Subcutaneous adipose tissue (tissue), 4 donors: ENCODE results near the gene TXNRD2. TPM values are rescaled to one million over a fixed set of nuclear protein-coding genes. Genes with fewer than 3 reads are reported as not detected.

Experiments used
- total RNA-seq, 4 donors: library from RNA; depleted of rRNA; stranded (reverse); fragments of >200 nt; gene quantifications; one replicate each; pipeline ENCODE4 v1.1.0, GENCODE V29; 2016
- TF ChIP-seq, protein P1 (sequence below): fragments of 450-650 bp; IDR thresholded peaks from one replicate; pipeline ENCODE4 v1.5.1; 2016; ENCODE audit warnings: low read depth, mild to moderate bottlenecking, control low read depth, antibody characterized with exemption, moderate library complexity

Gene TXNRD2
- total RNA-seq, 4 donors from 2014 or later: 11.1 to 28.4 (median 15.8) TPM

DNA sequence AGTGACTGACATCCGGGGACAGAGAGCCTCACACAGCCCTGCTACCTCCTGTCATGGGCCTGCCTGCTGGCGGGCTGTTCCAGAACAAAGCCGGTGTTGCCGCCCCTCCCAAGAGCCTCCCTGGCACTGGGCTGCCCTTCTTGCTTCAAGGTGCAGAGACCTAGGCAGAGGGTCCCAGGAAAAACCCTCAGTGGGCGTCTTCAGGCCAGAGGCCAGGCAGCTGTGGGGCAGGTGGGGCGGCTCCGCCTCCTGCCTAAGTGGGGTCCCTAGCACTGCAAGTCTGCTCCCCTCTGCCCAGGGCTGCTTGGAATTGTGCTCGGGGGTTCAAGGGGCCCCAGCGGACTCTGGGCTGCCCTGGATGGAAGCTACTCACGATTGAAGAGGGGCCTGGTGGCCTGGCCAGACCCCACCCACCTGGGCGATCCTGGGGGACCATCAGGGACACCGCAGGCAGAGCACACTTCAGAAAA, 66.5 kb downstream of the TXNRD2 start:
- TF ChIP-seq, protein P1, sequence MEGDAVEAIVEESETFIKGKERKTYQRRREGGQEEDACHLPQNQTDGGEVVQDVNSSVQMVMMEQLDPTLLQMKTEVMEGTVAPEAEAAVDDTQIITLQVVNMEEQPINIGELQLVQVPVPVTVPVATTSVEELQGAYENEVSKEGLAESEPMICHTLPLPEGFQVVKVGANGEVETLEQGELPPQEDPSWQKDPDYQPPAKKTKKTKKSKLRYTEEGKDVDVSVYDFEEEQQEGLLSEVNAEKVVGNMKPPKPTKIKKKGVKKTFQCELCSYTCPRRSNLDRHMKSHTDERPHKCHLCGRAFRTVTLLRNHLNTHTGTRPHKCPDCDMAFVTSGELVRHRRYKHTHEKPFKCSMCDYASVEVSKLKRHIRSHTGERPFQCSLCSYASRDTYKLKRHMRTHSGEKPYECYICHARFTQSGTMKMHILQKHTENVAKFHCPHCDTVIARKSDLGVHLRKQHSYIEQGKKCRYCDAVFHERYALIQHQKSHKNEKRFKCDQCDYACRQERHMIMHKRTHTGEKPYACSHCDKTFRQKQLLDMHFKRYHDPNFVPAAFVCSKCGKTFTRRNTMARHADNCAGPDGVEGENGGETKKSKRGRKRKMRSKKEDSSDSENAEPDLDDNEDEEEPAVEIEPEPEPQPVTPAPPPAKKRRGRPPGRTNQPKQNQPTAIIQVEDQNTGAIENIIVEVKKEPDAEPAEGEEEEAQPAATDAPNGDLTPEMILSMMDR: no peak

DNA sequence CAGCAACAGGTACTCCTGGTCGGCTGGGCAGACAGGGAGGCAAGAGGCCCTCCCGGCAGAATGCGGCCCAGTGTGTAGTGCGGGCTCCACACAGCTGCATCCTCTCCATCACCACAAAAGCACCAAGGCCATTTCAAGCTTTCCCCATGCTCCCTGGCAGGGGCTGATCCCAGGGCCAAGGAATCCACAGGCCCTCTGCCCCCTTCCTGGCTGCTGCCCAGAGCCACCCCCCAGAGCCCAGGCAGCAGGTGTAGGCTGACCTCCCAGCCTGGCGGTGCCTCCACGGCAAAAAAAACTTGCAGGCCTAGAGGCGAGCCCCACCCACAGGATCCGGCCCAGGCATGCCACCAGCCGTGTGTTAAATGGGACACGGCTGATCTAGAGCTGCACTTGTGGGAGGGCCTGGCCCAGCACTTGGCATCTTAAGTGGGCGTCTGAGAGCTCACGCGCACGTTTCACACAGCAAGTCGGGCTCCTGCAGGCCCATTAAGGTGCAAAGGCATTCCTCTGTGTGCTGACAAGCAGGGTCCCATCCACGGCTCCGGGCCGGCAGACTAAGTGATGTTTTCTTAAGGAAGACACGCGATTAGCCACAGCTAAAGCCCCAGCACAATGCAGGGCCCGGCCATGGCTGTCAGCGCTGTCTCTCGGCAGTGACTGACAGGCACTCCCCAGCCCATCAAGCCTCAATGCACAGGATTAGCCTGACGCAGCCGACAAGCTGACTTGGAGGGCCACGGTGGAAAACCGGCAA, 67.1 kb downstream of the TXNRD2 start:
- TF ChIP-seq, protein P1: no peak

DNA sequence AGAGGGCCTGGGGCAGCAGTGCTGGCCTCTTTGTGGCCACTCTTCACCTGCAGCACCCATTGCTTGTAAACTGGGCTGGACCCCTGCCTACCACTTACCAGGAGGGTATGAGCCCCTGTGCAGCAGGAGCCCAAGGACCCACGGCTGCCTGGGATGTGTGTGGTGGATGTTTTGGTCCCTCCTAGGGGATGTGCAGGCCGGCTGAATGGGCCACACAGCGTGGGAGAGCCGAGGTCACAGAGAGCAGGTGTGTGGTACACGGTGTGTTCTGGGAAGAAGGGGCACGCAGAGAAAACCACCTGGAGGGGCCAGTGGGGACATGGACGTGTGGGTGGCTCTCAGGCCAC, 67.7 kb downstream of the TXNRD2 start:
- TF ChIP-seq, protein P1: no peak

DNA sequence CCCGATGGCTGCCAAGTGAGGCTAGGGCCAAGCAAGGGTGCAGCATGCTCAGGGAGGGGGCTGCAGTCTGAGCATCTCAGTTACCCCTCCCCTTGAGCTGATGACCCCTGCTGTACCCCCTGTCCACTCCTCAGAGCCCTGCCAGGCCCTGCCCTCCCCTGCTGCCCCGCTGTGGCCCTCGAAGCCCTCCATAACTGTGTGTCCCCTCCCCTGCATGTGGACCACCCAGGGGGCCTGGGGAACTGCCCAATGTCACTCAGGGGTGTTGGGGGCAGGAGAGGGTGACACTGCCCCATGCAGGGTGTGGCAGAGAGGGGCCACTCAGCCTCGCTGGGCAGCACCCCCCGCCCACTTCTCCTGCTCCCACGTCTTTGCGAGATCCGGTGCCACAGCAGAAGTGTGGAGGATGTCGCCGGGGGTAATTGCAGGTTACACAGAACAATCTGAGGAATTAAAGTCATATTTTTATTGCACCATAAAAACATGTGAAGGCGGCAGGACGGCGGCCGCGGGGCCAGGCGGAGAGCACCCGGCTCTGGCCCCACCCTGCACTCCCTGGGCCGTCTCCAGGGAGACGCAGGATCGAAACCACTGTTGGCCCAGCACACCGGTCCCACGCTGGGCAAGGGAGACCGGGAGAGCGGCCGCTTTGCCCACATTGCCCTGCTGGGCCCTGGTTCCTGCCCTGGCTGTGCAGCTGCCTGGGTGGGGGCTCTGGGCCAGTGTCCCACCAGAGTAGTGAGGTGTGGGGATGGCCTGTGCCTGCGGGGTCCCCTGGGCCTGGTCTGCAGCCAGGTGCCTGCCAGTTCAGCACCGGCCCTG, 68.3 kb downstream of the TXNRD2 start:
- TF ChIP-seq, protein P1: no peak

DNA sequence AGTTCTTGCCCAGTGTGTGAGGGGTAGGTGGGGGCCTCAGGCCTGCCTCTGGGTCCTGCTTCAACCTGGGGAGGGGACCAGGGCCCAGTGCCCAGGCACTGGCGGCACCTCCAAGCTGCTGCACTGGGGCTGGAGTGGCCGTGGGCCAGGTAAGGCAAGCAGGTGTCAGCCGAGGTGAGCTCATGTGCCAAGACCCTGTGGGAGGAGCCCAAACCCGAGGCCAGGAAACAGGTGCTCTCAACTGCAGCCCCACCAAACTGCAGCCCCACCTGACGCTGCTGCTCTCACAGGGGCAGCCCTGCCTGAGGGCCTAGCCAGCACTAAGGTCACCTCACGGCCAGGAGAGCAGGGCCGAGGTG, 68.9 kb downstream of the TXNRD2 start:
- TF ChIP-seq, protein P1: no peak

DNA sequence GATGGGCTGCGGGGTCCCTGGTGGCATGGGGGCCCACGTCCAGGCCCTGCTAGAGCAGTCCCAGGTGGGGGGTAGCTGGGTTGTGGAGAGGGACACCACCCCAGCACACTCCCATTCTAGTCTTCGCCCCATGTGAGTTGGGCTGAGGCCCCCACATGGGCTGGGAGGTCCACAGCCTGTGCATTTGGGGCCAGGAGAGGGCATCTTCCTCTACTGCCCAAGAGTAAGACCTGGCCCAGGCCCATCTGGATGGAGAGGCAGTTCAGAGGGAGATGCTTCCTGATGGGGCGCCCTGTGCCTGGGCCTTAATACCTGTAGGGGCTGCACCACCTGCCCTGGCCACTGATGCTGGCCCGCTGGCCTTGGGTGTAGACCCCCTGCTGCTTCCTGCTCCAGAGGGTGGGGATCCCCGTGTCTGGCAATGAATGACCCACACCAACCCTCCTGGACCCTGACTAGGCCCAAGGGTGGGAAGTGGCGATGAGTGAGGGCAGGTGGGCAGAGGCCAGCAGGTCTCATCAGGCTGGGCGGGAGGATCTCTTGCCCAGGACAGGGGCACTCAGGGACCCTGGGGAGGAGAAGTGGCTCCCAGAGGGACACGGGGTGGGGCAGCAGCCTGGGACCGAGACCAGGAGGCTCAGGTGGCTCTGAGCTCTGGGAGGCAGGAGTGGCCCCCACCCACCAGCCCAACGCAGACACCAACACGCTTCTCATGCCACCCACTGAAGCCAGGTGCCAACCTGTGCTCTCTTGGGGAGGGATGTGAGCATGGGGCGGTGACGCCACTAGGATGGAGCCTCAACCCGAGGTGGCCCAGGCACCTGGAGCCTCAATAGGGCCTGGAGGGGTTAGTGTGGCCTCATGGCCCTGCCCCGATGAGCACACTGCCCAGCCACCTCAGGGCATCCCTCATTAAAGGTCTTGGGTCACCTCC, 69.5 kb downstream of the TXNRD2 start:
- TF ChIP-seq, protein P1: no peak
